HG03565 (cell line): ENCODE measurements around the gene ADAM11.
"Not testable (repeated sequence)": the region's sequence is repeated elsewhere in the genome, so short reads cannot be mapped to it uniquely, and the experiment has no call there.

Experiments used
- ATAC-seq: cut with Tn5 transposase; IDR thresholded peaks from one replicate; pipeline ENCODE4 v1.9.1; 2021; ENCODE audit warnings: mild to moderate bottlenecking, moderate library complexity; ENCODE audit not compliant: unreplicated experiment

Gene ADAM11

DNA sequence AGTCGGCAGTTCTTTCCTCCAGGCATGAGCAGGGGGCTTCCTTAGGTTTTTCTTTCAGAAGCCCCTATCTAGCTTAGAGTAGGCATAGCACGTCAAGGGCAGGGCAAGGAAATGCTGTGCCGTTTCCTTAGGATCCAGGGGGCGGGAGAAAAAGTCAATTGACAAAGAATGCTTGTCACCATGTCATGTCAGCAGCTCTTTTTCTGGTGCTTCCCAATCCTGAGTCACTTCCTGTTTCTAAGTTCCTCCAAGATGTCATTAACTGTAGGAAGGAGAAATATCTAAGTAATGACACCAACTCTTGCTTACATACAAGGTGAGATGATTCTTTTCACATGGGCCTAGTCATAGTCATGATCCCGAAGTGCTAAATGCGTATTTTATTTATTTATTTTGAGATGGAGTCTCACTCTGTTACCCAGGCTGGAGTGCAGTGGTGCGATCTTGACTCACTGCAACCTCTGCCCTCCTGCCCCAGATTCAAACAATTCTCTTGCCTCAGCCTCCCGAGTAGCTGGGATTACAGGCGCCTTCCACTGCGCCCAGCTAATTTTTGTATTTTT lies 36.1 kb downstream of the ADAM11 start:
- ATAC-seq: no peak

DNA sequence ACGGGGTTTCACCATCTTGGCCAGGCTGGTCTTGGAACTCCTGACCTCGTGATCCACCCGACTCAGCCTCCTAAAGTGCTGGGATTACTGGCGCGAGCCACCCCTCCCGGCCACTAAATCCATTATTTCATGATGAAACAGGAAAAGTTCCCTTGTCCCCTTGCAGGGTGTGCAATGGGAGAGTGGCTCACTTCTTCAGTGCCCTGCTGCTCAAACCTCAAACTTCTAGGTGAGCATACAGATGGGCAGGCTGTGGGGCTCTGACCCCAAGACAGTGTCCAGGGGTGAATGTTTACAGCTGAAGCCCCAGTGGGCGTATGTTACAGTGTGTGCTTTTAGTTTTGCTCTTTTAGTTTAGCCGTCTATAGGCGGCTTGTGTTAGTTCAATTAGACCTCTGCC lies 36.6 kb downstream of the ADAM11 start:
- no peak for ATAC-seq

- no peak for ATAC-seq
These were observed 37.1 kb downstream of the ADAM11 start for GRCh38 chr17:44795928-44796327.

GRCh38 chr17:44796731-44797130 lies 37.9 kb downstream of the ADAM11 start:
- no peak for ATAC-seq

GRCh38 chr17:44797802-44798201 lies 39.0 kb downstream of the ADAM11 start:
- no peak for ATAC-seq

- no peak for ATAC-seq
These were observed 39.6 kb downstream of the ADAM11 start for GRCh38 chr17:44798356-44798755.

DNA sequence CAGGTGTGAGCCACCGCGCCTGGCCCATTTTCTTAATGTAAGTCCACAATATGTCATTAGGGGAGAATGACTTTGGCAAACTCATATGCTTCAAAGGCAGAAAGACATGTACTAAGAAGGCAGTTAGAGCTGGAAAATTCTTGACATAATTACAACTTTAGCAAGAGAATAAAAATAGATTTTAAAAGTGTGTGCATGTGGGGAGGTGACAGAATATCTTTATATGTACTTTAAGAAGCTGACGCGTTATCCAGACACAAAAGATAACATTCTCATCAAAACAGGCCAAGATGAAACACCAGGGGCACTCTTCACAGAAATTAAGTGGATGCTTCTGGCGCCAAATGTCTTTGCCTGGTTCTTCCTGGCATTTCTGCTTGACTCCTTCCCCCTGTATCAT lies 43.1 kb downstream of the ADAM11 start:
- no peak for ATAC-seq

- no peak for ATAC-seq
These were observed 45.7 kb downstream of the ADAM11 start for GRCh38 chr17:44804302-44805089.

DNA sequence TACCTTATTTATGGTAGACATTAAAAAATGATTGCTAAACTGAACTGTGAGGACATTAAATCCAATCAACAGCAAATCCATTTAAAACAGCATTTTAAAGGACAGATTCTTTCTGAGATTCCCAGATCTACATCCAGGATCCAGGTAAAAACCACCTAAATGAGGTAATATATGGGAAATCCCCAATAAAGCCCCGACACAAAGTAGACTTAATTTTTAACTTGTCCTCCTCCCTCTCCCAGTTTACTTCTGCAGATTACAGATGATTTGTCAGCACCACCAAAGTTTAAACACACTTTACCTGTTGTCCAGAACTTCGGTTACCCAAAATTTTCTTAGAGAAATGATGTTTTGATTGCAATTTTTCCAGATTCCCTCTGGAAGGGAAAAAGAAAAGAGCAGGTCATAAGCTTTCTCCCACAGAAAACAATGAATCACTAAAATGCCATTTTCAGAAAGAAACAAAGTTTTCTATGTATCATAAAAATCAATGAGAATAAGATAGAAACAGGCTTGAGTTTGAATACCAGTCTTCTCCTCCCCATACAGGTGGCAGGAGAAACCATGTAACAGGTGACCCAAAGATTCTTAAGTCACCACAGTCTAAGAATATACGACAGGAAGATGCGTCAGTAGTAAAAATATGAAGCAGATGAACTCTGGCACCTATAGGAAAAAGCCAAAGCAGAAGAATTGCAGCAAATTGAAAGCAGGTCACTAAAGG lies 48.5 kb downstream of the ADAM11 start:
- ATAC-seq: no peak

DNA sequence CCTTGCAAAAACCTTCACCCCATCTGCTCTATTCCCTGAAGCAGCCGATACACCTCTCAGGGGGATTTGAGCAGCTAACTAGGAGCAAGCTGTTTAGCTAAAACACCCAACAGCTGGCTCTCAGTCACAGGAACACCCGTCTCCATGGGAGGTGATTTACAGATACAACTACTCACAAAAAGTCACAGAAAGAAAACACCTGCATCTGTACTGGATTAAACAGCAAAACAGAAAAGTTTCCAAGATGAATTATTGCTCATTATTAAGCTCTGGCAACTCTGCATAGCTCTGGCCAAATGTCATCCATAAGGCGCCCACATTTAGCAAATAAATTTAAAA lies 49.0 kb downstream of the ADAM11 start:
- ATAC-seq: no peak

GRCh38 chr17:44808156-44808555 lies 49.4 kb downstream of the ADAM11 start:
- no peak for ATAC-seq

- ATAC-seq: not testable (repeated sequence)
These were observed 50.0 kb downstream of the ADAM11 start for GRCh38 chr17:44808656-44809388.

DNA sequence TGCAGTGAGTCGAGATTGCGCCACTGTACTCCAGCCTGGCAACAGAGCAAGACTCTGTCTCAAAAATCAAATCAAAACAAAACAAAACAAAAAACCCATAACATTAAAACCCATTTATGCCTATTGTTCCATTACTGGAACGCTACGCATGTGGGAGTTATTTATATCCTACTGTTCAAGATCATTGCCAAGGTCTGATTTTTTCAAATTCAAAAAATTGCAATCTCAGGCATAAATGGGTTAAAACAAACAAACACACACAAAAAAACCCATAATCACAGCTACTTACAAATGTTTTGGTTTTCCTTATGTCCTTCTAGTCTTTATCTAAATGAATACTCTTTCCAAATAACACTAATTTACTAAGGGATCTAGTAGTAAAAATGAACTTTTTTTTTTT lies 53.5 kb downstream of the ADAM11 start:
- no peak for ATAC-seq

GRCh38 chr17:44818508-44818907 lies 59.7 kb downstream of the ADAM11 start:
- ATAC-seq: not testable (repeated sequence)

DNA sequence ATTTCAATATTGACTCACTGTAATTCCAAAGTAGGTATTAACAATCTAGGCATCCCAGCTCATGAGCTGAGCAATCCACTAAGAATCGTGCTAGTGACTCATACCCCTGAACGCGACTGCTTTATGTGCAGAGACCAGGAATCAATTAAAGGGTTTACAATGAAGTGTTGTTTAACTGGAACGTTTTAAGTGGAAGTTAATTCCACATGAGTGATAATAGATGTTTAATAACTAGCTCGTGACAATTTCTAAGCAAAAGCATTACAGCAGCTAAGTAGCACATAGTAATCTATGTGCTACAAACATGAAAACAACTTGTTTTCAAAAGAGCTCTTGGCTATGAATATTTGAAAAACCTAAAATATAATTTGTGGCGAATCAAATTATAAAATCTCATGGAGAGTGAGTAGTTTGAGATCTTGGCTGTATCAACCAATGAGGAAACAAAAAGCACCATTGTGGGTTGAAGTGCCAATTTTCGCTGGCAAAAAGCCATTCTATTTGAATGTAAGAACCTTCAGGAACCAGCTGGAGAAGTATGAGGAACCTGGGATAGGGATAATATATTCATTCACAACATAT lies 61.9 kb downstream of the ADAM11 start:
- ATAC-seq: no peak

DNA sequence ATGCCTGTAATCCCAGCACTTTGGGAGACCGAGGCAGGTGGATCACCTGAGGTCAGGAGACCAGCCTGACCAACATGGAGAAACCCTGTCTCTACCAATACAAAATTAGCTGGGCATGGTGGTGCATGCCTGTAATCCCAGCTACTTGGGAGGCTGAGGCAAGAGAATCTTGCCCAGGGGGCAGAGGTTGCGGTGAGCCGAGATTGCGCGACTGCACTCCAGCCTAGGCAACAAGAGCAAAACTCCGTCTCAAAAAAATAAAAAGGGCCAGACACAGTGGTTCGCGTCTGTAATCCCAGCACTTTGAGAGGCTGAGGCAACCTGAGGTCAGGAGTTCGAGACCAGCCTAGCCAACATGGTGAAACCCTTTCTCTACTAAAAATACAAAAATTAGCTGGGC lies 66.4 kb downstream of the ADAM11 start:
- not testable (repeated sequence) for ATAC-seq

DNA sequence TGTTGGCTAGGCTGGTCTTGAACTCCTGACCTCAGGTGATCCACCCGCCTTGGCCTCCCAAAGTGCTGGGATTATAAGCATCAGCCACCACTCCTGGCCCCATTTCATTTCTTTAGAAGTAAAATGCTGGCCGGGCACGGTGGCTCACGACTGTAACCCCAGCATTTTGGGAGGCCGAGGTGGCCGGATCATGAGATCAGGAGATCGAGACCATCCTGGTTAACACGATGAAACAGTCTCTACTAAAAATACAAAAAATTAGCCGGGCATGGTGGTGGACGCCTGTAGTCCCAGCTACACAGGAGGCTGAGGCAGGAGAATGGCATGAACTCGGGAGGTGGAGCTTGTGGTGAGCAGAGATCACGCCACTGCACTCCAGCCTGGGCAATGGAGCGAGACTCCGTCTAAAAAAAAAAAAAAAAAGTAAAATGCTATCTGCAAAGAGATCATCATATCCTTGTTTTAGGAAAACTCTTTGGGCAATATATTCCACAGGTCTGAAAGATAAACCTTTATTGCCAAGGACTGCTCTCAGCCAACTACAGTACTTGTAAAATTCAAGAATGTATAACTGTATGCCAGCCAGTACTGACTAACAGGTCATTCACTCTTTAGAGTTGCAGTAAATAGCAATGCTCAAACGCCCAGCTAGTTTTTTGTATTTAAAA lies 67.5 kb downstream of the ADAM11 start:
- no peak for ATAC-seq

- ATAC-seq: no peak
These were observed 69.1 kb downstream of the ADAM11 start for GRCh38 chr17:44827863-44828262.

GRCh38 chr17:44828919-44829522 lies 70.2 kb downstream of the ADAM11 start:
- ATAC-seq: no peak
